Inflammatory macrophage treated with lipopolysaccharide for 1 hour (primary cell): ENCODE measurements around the gene TBCD.

Experiments
- DNase-seq, 2 donors: peaks; one replicate each; pipeline ENCODE4 v3.0.0-alpha.2; 2020 to 2022

The TBCD gene

GRCh38 chr17:82909322-82909904, 157.5 kb downstream of the TBCD start:
- no peak for DNase-seq

GRCh38 chr17:82910041-82910481, 158.2 kb downstream of the TBCD start:
- DNase-seq: no peak

- no peak for DNase-seq
Observed at GRCh38 chr17:82910770-82911169, 158.9 kb downstream of the TBCD start.

GRCh38 chr17:82911822-82912221, 160.0 kb downstream of the TBCD start:
- peak; percentile 29 to 48 for DNase-seq

- DNase-seq: no peak
Observed at GRCh38 chr17:82912484-82913089, 160.7 kb downstream of the TBCD start.

GRCh38 chr17:82913304-82914043, 161.6 kb downstream of the TBCD start:
- DNase-seq: no peak

- DNase-seq: no peak
Observed at GRCh38 chr17:82914375-82914774, 162.5 kb downstream of the TBCD start.

GRCh38 chr17:82915010-82915756, 163.3 kb downstream of the TBCD start:
- no peak for DNase-seq

- DNase-seq: no peak
Observed at GRCh38 chr17:82915757-82916027, 163.8 kb downstream of the TBCD start.

- peak in 1 of 2 donors; percentile 34 for DNase-seq
Observed at GRCh38 chr17:82917699-82918345, 166.0 kb downstream of the TBCD start.

- no peak for DNase-seq
Observed at GRCh38 chr17:82918508-82918907, 166.6 kb downstream of the TBCD start.

- no peak for DNase-seq
Observed at GRCh38 chr17:82920150-82920549, 168.3 kb downstream of the TBCD start.

- no peak for DNase-seq
Observed at GRCh38 chr17:82920715-82921114, 168.8 kb downstream of the TBCD start.

GRCh38 chr17:82921426-82921825, 169.6 kb downstream of the TBCD start:
- no peak for DNase-seq

GRCh38 chr17:82922646-82923045, 170.8 kb downstream of the TBCD start:
- no peak for DNase-seq

- no peak for DNase-seq
Observed at GRCh38 chr17:82923366-82924113, 171.7 kb downstream of the TBCD start.

GRCh38 chr17:82924214-82924613, 172.3 kb downstream of the TBCD start:
- no peak for DNase-seq

- DNase-seq: no peak
Observed at GRCh38 chr17:82924812-82925211, 172.9 kb downstream of the TBCD start.

- no peak for DNase-seq
Observed at GRCh38 chr17:82925336-82925735, 173.5 kb downstream of the TBCD start.

- no peak for DNase-seq
Observed at GRCh38 chr17:82926081-82926480, 174.2 kb downstream of the TBCD start.

GRCh38 chr17:82926716-82927115, 174.9 kb downstream of the TBCD start:
- no peak for DNase-seq

- no peak for DNase-seq
Observed at GRCh38 chr17:82927311-82927660, 175.4 kb downstream of the TBCD start.
